ENCODE results near the gene TMC1. TPM values are rescaled to one million over a fixed set of nuclear protein-coding genes. Genes with fewer than 3 reads are reported as not detected.

TMC1 gene
- total and polyA plus RNA-seq, 2 of the 13 experiments (the other 11 are each of a cell fraction or from before 2014, with no cell fraction given) = 0.02 to 0.03 TPM

DNA sequence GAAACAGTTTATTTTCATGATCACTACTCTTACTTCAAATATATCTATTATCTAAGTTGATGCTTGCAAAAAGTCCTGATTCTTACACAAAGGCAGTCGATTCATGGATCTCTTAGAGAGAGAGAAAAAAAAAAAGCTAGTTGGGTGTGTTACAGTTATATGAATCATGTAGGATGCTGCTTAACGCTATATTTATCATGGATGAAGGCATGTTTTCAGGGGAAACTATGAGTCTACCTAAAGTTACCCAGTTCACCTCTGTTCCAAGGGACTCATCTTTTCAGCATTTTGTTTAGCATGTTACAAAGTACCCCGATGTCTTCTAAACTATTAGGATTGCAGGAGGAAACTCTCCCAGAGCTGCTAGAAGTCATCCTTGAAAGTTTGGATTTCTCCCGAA is 13.5 kb downstream of the TMC1 start (continued):
- TF ChIP-seq, protein P1, sequence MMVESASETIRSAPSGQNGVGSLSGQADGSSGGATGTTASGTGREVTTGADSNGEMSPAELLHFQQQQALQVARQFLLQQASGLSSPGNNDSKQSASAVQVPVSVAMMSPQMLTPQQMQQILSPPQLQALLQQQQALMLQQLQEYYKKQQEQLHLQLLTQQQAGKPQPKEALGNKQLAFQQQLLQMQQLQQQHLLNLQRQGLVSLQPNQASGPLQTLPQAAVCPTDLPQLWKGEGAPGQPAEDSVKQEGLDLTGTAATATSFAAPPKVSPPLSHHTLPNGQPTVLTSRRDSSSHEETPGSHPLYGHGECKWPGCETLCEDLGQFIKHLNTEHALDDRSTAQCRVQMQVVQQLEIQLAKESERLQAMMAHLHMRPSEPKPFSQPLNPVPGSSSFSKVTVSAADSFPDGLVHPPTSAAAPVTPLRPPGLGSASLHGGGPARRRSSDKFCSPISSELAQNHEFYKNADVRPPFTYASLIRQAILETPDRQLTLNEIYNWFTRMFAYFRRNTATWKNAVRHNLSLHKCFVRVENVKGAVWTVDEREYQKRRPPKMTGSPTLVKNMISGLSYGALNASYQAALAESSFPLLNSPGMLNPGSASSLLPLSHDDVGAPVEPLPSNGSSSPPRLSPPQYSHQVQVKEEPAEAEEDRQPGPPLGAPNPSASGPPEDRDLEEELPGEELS (CRISPR knock-in tag; IDR thresholded peaks at IDR 0.05) = no peak
- TF ChIP-seq ZNF30 (CRISPR knock-in tag; IDR thresholded peaks at IDR 0.05) (no peak), ZNF768 (CRISPR knock-in tag; IDR thresholded peaks at IDR 0.05) (no peak), HNF4A (CRISPR knock-in tag; IDR thresholded peaks at IDR 0.05) (no peak), ZNF569 (CRISPR knock-in tag; IDR thresholded peaks at IDR 0.05; ENCODE audit: borderline replicate concordance) (no peak), SKI (IDR thresholded peaks at IDR 0.05; ENCODE audit: partially characterized antibody) (no peak)
- TF ChIP-seq, protein P2, sequence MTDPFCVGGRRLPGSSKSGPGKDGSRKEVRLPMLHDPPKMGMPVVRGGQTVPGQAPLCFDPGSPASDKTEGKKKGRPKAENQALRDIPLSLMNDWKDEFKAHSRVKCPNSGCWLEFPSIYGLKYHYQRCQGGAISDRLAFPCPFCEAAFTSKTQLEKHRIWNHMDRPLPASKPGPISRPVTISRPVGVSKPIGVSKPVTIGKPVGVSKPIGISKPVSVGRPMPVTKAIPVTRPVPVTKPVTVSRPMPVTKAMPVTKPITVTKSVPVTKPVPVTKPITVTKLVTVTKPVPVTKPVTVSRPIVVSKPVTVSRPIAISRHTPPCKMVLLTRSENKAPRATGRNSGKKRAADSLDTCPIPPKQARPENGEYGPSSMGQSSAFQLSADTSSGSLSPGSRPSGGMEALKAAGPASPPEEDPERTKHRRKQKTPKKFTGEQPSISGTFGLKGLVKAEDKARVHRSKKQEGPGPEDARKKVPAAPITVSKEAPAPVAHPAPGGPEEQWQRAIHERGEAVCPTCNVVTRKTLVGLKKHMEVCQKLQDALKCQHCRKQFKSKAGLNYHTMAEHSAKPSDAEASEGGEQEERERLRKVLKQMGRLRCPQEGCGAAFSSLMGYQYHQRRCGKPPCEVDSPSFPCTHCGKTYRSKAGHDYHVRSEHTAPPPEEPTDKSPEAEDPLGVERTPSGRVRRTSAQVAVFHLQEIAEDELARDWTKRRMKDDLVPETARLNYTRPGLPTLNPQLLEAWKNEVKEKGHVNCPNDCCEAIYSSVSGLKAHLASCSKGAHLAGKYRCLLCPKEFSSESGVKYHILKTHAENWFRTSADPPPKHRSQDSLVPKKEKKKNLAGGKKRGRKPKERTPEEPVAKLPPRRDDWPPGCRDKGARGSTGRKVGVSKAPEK (CRISPR knock-in tag; IDR thresholded peaks at IDR 0.05; ENCODE audit: borderline replicate concordance) = no peak
- TF ChIP-seq, protein P3, sequence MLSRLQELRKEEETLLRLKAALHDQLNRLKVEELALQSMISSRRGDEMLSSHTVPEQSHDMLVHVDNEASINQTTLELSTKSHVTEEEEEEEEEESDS (CRISPR knock-in tag; IDR thresholded peaks at IDR 0.05; ENCODE audit: borderline replicate concordance) = no peak

DNA sequence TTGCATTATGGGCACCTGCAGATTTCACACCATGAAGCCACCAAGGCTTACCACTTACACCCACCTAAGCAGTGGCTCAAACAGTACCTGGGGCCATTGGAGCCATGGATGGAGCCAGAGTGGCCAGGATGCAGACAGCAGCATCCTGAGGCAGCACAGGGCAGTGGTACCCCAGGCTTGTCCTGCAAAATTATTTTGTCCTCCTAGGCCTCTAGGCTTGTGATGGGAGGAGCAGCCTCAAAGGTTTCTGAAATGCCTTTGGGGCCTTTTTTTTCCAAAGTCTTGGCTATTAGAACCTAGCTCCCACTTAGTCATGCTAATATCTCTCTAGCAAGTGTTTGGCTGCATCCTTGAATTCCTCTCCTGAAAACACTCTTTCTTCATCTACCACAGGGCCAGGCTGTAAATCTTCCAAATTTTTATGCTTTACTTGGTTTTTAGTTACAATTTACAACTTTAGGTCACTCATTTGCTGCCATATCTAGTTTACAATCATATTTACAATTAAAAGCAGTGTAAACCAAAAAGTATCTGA is 15.7 kb downstream of the TMC1 start:
- CTCF ChIA-PET (ENCODE audit: low intra/inter-chr PET ratio, low total read pairs) = no interaction called here
- Histone ChIP-seq H3K9me3 (ENCODE audit: low read length) (no peaks in the 10 kb centered on the region), H3K9ac (ENCODE audit: insufficient read depth, low read depth, low read length) (no peak overlapping the region), H3K4me3 (replicated peaks in 1 of 3; ENCODE audit: insufficient read depth in 1 of 3, low read depth in 2 of 3, low read length in 3 of 3) (no peak overlapping the region), H3K27ac (ENCODE audit: extremely low read length, insufficient read depth, low read length) (no peak overlapping the region), H4K20me1 (ENCODE audit: insufficient read depth, low read length) (no peaks in the 10 kb centered on the region), H3K79me2 (ENCODE audit: insufficient read depth, low read length) (no peaks in the 10 kb centered on the region), H3K27me3 (ENCODE audit: control insufficient read depth in 1 of 2, insufficient read depth in 2 of 2, low read length in 2 of 2) (no peaks in the 10 kb centered on the region; a peak in 1 of 5 replicates), H2AFZ (ENCODE audit: low read length) (no peak overlapping the region), H3K36me3 (replicated peaks in 1 of 2; ENCODE audit: control insufficient read depth in 1 of 2, insufficient read depth in 2 of 2, low read length in 2 of 2) (no peaks in the 10 kb centered on the region), H3K4me1 (ENCODE audit: insufficient read depth, low read length) (peaks cover 7% of the 10 kb centered on the region; the same call in 1 of the 2 replicates), H3K4me2 (ENCODE audit: low read depth, low read length) (no peak overlapping the region)
- DNase-seq (ENCODE audit: low spot score) (no peak), FAIRE-seq (no peak), ATAC-seq (no peak)
- BruUV-seq (replicated peaks) = no TSS peak
- intact Hi-C loops (cut with micrococcal nuclease; ENCODE audit: unreplicated experiment) = no loop called here
- POLR2A ChIA-PET = no interaction called here
- in situ Hi-C loops (cut with HindIII; ENCODE audit: extremely low pct_ligation_motif_present, low pct_unique_long_range_greater_than_20kb) = no loop called here
- TF ChIP-seq, protein P4, sequence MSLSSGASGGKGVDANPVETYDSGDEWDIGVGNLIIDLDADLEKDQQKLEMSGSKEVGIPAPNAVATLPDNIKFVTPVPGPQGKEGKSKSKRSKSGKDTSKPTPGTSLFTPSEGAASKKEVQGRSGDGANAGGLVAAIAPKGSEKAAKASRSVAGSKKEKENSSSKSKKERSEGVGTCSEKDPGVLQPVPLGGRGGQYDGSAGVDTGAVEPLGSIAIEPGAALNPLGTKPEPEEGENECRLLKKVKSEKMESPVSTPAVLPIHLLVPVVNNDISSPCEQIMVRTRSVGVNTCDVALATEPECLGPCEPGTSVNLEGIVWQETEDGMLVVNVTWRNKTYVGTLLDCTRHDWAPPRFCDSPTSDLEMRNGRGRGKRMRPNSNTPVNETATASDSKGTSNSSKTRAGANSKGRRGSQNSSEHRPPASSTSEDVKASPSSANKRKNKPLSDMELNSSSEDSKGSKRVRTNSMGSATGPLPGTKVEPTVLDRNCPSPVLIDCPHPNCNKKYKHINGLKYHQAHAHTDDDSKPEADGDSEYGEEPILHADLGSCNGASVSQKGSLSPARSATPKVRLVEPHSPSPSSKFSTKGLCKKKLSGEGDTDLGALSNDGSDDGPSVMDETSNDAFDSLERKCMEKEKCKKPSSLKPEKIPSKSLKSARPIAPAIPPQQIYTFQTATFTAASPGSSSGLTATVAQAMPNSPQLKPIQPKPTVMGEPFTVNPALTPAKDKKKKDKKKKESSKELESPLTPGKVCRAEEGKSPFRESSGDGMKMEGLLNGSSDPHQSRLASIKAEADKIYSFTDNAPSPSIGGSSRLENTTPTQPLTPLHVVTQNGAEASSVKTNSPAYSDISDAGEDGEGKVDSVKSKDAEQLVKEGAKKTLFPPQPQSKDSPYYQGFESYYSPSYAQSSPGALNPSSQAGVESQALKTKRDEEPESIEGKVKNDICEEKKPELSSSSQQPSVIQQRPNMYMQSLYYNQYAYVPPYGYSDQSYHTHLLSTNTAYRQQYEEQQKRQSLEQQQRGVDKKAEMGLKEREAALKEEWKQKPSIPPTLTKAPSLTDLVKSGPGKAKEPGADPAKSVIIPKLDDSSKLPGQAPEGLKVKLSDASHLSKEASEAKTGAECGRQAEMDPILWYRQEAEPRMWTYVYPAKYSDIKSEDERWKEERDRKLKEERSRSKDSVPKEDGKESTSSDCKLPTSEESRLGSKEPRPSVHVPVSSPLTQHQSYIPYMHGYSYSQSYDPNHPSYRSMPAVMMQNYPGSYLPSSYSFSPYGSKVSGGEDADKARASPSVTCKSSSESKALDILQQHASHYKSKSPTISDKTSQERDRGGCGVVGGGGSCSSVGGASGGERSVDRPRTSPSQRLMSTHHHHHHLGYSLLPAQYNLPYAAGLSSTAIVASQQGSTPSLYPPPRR (CRISPR knock-in tag; IDR thresholded peaks at IDR 0.05; ENCODE audit: borderline replicate concordance) = no peak
- TF ChIP-seq SATB2 (CRISPR knock-in tag; IDR thresholded peaks at IDR 0.05) (no peak), ZNF256 (CRISPR knock-in tag; conservative IDR thresholded peaks at IDR 0.05) (no peak), SMARCC2 (IDR thresholded peaks at IDR 0.05) (no peak), ZNF431 (CRISPR knock-in tag; IDR thresholded peaks at IDR 0.05; ENCODE audit: borderline replicate concordance, low read depth) (no peak), ZFP62 (CRISPR knock-in tag; IDR thresholded peaks at IDR 0.05) (no peak)

All from HepG2 (cell line).